Psoas muscle (tissue), 8 donors: ENCODE results near the gene PAX2. TPM values are rescaled to one million over a fixed set of nuclear protein-coding genes. Genes with fewer than 3 reads are reported as not detected.

Experiments used
- ATAC-seq, 4 donors: fragments of 200-7000 bp; cut with Tn5 transposase; one replicate each; pipeline ENCODE4 v1.9.1; 2020; ENCODE audit warnings: moderate library complexity in 3 of 4, mild to moderate bottlenecking in 2 of 4
- DNase-seq, 2 donors: peaks; one replicate each; pipeline ENCODE4 v3.0.0-alpha.2; 2020
- H3K27ac ChIP-seq: fragments of 200-600 bp; one replicate; pipeline ENCODE4 v1.8.0; 2022
- H3K27me3 ChIP-seq, 3 donors: fragments of 200-600 bp in 1 of 3; one replicate each; pipeline versions ENCODE4 v1.6.1 to v1.8.0; 2013 to 2022; ENCODE audit warnings: low read length in 2 of 3, mild to moderate bottlenecking in 2 of 3, moderate library complexity in 1 of 3; ENCODE audit not compliant: insufficient read depth in 3 of 3
- H3K36me3 ChIP-seq, 2 donors: fragments of 200-600 bp in 1 of 2; one replicate each; pipeline versions ENCODE4 v1.6.1 to v1.8.0; 2013 to 2022; ENCODE audit warnings: low read depth in 1 of 2, mild to moderate bottlenecking in 1 of 2, moderate library complexity in 1 of 2; ENCODE audit not compliant: insufficient read depth in 1 of 2
- H3K4me1 ChIP-seq: fragments of 200-600 bp; one replicate; pipeline ENCODE4 v1.8.0; 2022
- H3K4me3 ChIP-seq: fragments of 200-600 bp; one replicate; pipeline ENCODE4 v1.8.0; 2022; ENCODE audit warnings: mild to moderate bottlenecking
- H3K9me3 ChIP-seq: fragments of 200-600 bp; one replicate; pipeline ENCODE4 v1.8.0; 2022
- CTCF ChIP-seq: fragments of 200-600 bp; IDR thresholded peaks from one replicate; pipeline ENCODE4 v1.8.0; 2022; ENCODE audit warnings: antibody characterized with exemption
- WGBS, 3 donors: extraction: QIAGEN DNeasy Blood & Tissue Kit; methylation state at CpG; one replicate each; pipeline versions ENCODE4 v1.1.6 to v1.1.7; 2013; 5-methylcytosine and 5-hydroxymethylcytosine counted together
- intact Hi-C, 2 donors: fragments of 100-400 bp; cut with DNase I; formaldehyde crosslinking; loops; one replicate each; pipeline versions ENCODE4 v1.11.0 to v1.14.2; 2022
- polyA plus RNA-seq, 3 donors: library from polyadenylated mRNA; stranded (reverse); fragments of 200-250 nt; gene quantifications; one replicate each; pipeline ENCODE4 v1.2.3, GENCODE V29; 2013
- total RNA-seq, 4 donors: library from RNA; stranded (reverse); fragmentation: NEBNext Ultra II Directional in 2 of 4; extraction: Animal tissue kit (Norgen Biotek cat#: 25700) in 2 of 4; gene quantifications; one replicate each; pipeline versions ENCODE4 v1.2.1 to v1.2.4, GENCODE V29; 2021 to 2023
- donor health status: healthy with polysubstance abuse.
- donor health status: DM: no; HTN: no; CAD: no; lungs with moderate emphysema.
- donor health status: Bipolar disorder and iron deficiency.
- donor health status: healthy.
- donor health status: DM: yes; HTN: yes; CAD: no.
- donor health status: DM: no; HTN: no; CAD: no.
- donor health status: DM: no; HTN: no; CAD: no.
- donor health status: DM: yes; HTN: yes; CAD: no.

Gene PAX2
- total and polyA plus RNA-seq, 7 donors, result not detected

- intact Hi-C loops, result no loop called here
- no peak for DNase-seq
- Histone ChIP-seq H3K4me1 (peaks cover 8% of the 10 kb centered on the region), H3K27me3 (peaks cover 3 to 100% (median 71%) of the 10 kb centered on the region in 3 donors), H3K36me3 (no peaks in the 10 kb centered on the region), H3K27ac (no peak overlapping the region), H3K4me3 (peak overlapping the region; percentile 41), H3K9me3 (no peaks in the 10 kb centered on the region)
- TF ChIP-seq CTCF, result no peak
- 8 to 10% (median 10%) methylated on average over 48 to 51 of the region's 51 CpGs for WGBS, 3 donors
- ATAC-seq, result no peak
These were observed 7.9 kb upstream of the PAX2 start for GRCh38 chr10:100737355-100738054.

- no peak overlapping the region for H3K4me3 ChIP-seq
- peaks cover 3 to 100% (median 76%) of the 10 kb centered on the region in 3 donors for H3K27me3 ChIP-seq
- no peak for DNase-seq
- no peak for ATAC-seq
- H3K27ac ChIP-seq, result no peak overlapping the region
- H3K4me1 ChIP-seq, result peaks cover 8% of the 10 kb centered on the region
- no peak for TF ChIP-seq CTCF
- H3K36me3 ChIP-seq, result no peaks in the 10 kb centered on the region
- H3K9me3 ChIP-seq, result no peaks in the 10 kb centered on the region
- intact Hi-C loops, result no loop called here
- 13 to 16% (median 14%) methylated on average over 17 to 21 of the region's 21 CpGs for WGBS, 3 donors
These were observed 7.1 kb upstream of the PAX2 start for GRCh38 chr10:100738055-100738827.

GRCh38 chr10:100739517-100740368 is 5.6 kb upstream of the PAX2 start:
- 2 to 3% (median 2%) methylated on average over 47 to 56 of the region's 56 CpGs for WGBS, 3 donors
- H3K4me1 ChIP-seq, result peaks cover 16% of the 10 kb centered on the region
- no peak for DNase-seq
- intact Hi-C loops, result loop anchor here (5.0 to 10.0 kb wide), 2 partner anchors 175 to 177 kb away; no protein-coding TSS in a partner anchor
- H3K27me3 ChIP-seq, result peaks cover 3 to 100% (median 79%) of the 10 kb centered on the region in 3 donors
- no peaks in the 10 kb centered on the region for H3K36me3 ChIP-seq
- H3K4me3 ChIP-seq, result no peak overlapping the region
- TF ChIP-seq CTCF, result no peak
- ATAC-seq, result no peak
- H3K9me3 ChIP-seq, result no peaks in the 10 kb centered on the region
- no peak overlapping the region for H3K27ac ChIP-seq

GRCh38 chr10:100740476-100741377 is 4.7 kb upstream of the PAX2 start:
- H3K27ac ChIP-seq, result no peak overlapping the region
- DNase-seq (no peak), ATAC-seq (no peak)
- peaks cover 3 to 99% (median 73%) of the 10 kb centered on the region in 3 donors for H3K27me3 ChIP-seq
- H3K4me1 ChIP-seq, result peaks cover 17% of the 10 kb centered on the region
- 19 to 21% (median 20%) methylated on average over 16 of the region's 16 CpGs for WGBS, 3 donors
- no peaks in the 10 kb centered on the region for H3K9me3 ChIP-seq
- intact Hi-C loops, result loop anchor here (5.0 to 10.0 kb wide), 2 partner anchors 176 to 178 kb away; no protein-coding TSS in a partner anchor
- no peak overlapping the region for H3K4me3 ChIP-seq
- H3K36me3 ChIP-seq, result no peaks in the 10 kb centered on the region
- TF ChIP-seq CTCF, result no peak
